ENCODE measurements around the gene SEZ6.

SEZ6 gene

DNA sequence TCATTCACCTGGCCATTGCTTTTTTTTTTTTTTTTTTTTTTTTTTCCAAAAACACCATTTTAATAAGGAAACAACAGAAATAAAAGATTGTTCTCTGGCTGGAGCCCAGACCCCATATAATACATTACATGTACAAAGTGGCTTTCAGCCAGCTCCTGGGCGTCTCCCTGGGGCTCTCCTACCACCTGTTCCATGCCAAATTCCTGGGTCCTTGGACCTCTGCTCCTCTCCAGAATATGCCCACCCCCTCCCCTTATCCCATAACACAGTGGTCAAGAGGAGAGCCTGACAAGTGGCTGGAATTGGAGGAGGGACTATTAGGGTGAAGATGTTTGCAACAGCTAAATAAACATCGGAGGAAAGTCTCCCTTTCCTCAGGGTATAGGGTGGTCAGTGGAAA, 50.9 kb downstream of the SEZ6 start:
- DNase-seq (ENCODE audit: low read depth in 3 of 3), result no peak

DNA sequence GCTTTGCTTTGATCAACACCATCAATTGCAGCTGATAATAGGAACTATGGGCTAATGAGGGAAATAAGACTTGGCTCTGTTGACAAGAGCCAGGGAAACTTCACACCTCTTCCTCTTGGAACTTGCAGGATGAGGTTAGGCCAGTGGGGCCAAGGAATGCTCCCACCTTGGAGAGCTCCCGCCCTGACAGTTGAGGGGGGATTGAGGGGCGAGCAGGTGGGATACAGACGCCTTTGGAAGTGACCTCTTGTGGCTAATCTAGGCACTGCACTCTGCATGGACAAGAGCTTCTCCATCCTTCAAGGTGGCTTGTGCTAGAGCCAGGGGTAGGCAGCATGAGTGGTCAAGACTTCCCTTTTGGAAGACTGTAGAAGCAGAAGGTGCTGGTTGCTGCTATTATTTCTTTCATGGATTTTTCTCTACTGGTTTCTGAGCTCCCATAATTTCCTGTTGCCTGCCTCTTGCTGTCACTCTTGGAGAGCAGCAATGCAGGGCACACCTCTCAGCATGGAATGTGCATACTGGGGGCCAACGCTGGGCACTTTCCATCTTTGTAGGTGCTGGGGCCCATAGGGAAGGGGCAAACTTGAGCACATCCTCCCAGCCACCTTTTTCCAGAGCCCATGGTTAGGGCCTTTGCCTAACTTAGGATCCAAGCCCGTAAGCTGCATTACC, 52.3 kb downstream of the SEZ6 start:
- DNase-seq (ENCODE audit: low read depth in 3 of 3), result peak in 2 of 3 donors; percentile 17 to 37

DNA sequence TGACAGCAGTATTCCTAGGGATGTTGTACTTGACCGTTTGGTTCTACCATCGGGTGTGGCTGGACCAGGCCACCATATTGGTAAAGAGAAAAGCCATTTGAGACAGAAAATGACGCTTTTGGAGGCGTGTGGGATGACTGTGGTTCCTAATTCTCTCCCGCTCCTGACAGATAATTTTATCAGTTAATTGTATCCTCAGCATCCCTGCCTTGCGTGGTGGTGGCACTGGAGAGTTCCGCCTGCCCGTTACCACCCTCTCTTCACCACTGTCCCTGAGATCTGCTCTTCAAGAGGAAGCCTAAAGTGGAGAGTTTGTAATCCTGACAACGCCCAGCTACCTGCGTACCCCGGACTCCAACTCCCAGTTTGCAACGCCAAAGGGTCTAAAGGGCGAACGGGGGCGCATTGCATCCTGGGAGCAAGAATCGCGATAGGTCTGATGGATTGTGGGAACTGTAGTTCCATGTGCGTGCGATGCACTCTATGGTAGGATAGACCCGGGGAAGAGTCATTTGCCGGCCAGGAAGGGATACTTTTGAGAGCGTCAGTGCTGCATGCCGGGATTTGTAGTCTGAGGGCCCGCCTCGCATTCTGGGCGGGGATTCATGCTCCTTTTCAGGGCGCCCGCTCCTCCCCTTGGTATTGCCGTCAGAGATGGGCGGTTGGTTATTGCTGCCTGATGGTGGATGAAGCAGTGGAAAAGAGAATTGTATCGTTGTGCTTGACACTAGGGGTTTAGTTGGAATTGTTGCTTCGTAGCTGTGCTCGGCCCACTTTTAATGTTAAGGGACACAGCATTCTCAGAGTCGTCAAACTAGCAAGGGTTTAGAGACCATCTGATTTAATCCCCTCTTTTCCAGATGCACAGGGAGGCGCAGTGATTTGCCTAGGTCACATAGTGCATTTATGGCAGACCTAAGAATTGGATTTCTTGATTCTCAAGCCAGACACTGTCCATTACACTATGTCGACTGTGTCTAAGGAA, 53.5 kb downstream of the SEZ6 start:
- peak; percentile 89 to 93 (median 91) for DNase-seq (ENCODE audit: low read depth in 3 of 3)

DNA sequence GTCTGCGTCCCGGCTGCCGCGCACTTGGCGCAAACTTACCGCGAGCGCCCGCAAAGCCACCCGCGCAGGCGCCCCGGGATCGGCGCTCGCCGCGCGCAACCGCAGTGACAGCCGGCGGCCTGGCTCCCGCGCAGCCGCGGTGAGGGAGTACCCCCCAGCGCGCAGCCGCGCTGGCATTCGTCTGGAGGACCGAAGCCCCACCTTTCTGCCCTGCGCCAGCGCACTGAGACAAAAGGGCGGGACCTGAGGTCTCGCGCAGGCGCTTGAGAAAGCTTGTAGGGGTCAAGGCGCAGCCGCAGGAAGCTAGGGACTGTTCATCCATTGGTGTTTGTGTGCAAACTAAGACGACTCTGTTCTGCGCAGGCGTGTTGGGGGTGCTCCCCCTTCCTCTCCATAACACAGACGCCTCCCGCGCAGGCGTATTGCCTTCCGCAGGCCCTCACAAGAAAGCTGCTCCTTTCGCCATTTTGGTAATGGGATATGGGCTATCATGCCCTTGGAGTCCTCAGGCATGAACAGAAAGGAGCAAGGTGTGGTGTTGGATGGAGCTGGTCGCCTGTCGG, 54.3 kb downstream of the SEZ6 start, which contains the start of gene PHF12:
TSS of gene PHF12 (minus strand) at position 91 of the 563 bp plus-strand sequence. CDS start 558 bp downstream, outside the sequence.
- DNase-seq (ENCODE audit: low read depth in 3 of 3), result peak; percentile 98 to 100 (median 98)

DNA sequence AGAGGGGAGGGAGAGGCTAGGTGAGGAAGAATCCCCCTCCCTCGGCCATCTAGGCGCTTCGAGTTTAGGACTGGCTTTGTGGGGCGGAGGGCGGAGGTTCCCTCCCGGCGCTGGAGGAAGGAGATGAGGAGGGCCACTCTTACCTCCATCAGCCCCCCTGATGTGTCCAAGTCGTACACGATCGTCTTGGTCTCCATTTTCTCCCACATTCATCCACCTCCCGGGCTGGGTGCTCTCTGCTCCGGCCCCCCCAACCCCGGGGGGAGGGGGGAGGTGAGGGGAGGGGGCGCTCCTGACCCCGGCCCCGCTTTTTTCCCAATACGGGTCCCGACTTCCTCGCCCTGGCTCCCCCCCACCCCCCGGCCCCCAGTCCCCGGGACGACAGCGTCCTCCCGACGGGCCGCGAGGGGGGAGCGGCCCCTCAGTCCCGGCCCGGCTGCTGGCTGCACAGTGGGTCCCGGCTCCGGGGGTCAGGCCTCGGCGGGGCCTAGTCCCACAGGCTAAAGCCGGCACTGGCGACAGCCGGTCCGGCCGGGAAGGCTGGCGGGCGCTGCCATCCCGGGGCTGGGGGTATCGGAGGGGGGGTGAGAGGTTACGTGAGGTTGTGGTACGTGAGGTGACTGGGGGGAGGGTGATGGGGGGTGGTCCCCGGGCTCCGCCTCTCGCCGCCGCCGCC, 54.9 kb downstream of the SEZ6 start:
- no peak for DNase-seq (ENCODE audit: low read depth in 3 of 3)

DNA sequence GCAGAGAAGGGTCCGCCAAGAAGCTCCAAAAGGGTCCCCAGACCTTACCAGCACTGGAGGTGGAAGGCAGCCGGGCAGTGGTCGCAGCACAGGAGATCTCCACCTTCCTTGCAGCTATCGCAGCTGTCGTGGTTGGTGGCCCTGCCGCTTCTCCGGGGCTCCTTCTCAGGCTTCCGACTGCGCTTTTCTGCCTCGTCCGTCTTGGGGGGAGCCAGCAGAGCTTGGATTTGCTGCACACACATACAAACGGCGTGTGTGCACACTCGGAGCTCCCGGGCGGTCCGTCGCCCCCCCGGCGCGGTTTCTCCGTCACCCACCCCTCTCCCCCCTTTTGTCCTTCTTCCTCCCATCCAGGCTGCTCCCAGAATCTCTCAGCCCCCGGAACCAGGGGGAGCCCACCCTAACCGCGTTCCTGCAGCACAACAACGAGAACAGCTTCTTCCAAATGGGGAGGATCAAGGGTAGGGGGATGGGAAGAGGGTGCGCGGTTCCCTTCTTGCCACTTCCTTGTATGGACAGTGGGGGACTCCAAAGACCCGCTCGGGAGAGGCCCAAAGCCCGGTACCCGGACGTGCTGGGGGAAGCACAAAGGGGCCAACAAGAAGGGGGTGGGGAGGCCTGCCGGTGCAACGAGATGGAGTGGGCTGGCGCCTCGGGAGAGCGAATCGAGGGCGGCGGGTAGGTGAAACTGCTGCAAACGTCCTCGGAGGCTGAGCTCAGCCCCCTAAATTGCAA, 55.6 kb downstream of the SEZ6 start:
- peak in 2 of 3 donors; percentile 12 to 37 for DNase-seq (ENCODE audit: low read depth in 3 of 3)

DNA sequence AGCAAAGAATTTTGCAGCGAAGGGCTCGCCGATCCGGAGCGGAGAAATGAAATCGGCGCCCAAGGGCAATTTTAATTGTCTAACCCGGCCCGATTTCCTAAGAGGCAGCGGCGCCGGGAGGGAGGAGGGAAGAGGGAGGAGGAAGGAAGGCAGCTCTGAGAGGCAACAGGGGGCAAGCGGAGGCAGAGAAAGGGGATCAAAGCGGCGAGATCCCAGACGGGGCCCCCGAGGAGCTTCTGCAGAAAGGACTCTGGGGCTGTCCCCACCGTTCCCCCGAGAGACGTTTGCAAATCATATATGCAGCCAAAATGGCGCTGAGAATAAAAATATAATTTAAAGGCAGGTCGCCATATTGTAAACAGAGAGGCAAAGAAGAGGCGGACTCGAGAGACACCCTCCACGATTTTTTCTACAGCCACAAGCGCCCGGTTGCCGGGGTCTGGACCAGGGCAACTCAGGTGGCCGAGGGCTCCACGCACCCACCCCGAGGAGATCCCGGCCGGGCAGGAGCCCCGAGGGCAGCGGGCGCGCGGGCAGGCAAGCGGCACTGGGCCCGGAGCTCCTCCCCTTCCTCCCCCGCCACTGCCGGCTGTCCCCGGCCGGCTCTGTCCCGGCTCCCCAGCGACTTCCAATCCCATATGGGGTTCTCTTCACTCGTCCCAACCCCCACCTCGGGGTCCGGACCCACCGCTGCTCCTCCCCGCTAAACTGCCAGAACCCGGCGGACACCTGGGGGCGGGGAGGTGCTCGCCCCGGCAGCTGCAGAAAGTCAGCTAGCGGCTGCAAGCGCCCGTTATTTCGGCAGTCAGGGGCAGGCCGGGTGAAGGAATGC, 56.4 kb downstream of the SEZ6 start:
- DNase-seq (ENCODE audit: low read depth in 3 of 3), result peak; percentile 44 to 70 (median 56)

DNA sequence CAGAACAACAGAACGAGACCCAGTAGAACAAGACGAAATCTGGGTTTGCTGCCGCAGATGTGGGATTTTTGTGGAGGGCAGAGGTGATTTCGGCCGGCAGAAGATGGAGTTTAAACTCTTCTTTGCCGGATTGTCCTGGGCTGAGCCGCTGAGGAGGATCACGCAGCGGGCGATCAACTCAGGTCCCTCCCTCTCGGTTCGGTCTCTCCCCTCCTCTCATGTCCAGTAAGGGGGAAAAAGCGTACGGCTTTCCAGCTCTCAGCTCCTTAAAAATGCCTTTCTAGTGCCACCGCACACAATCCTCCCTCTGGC, 57.0 kb downstream of the SEZ6 start:
- DNase-seq (ENCODE audit: low read depth in 3 of 3), result no peak

DNA sequence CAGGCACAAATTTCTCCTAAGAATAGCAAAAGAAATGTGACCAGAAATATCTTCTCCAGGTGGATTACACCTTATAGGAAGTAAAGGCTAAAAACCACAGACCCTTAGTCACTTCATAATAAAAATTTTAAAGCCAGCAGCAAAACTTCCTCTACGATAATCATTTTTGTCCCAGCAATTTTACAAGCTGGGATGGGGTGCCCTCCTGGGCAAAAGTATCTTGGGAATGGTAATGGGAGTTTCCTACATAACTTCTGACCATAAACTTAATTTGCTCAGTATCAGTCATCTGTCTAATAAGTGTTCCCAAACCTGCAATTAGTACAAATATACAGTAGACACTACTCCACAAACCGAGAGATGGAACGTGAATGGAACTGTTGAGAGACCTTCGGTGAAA, 57.5 kb downstream of the SEZ6 start:
- no peak for DNase-seq (ENCODE audit: low read depth in 3 of 3)

DNA sequence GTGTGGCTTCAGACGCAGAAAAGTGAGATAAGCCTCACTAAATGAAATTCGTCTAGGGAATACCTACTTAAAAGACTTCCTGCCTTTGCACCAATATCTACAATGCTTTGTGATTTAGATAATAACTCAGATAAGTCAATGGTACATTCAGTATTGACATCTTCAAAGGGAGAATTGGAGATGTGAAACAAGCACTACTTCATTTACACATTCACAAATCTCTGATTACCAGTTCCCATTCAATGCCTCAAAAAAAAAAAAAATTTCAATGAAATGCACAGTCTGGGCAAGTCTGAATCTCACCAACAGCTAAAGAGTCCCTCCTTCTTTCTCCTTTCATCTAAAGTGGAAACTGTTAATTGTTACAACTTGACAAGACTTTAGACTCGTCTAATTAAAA, 58.2 kb downstream of the SEZ6 start:
- DNase-seq (ENCODE audit: low read depth in 3 of 3), result no peak

DNA sequence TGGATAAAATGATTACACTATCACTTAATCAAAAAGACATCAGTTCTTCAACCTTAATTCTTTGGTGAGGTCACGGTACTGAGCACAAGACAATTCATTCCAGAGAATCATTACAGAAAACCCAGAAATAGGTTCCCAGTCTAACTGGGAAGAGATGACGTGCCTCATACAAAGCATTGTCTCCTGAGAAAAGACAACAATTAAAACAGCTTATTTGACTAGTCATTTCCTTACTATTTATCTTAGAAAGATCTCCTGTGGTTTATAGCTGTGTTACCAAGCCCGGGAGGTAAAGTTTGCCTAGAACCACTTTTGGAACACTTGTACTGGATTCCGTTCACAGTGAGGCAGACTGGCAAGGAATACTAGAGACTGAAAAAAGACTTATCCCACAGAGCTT, 59.6 kb downstream of the SEZ6 start:
- DNase-seq (ENCODE audit: low read depth in 3 of 3), result no peak

DNA sequence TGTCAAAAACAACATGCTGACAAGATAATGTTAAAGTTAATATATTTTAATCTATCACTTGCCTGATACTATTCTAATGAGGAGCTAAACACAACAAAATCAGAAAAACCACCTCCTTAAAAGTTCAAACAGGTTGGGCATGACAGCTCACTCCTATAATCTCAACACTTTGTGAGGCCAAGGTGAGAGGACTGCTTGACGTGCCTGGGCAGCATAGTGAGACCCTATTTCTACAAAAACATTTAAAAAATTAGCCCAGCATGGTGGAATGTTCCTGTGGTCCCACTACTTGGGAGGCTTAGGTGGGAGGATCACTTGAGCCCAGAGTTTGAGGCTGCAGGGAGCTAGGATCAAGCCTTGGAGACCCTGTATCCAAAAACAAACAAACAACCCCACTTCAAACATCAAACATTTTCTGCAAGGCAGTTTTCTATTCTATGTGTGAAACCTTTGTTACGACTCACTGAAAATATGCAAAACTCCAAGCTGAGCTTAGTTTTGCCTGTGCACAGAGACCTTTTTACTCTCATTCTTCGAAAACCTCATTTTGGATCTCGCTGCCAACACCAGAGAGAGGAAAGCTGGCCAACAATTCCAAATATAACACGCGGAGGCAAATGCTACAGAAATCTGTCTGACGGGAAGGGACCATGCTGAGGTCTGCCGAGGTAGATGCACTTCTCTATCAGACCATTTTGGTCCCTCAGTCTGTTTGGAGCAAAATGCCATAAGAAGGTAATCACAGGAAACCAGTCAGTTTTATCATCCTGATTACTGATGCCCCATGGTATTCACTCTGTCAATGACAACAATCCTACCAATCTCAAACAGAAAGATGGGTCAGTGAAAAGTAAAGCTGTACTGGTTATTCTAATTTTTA, 60.7 kb downstream of the SEZ6 start:
- DNase-seq (ENCODE audit: low read depth in 3 of 3), result no peak

DNA sequence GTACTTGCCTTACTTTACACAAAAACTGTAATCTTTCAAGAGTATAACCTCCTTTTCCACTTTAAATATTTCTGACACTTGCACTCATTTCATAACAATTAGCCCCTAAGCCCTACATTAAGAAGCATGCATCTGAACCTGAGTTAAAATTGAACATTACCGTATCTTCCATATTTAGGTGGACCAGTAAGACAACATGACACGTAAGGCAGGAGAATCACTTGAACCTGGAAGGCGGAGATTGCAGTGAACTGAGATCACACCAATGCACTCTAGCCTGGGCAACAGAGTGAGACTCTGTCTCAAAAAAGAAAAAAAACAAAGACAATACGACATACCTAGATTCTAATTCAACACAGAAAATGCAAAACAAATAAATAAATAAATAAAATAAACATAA, 61.5 kb downstream of the SEZ6 start:
- DNase-seq (ENCODE audit: low read depth in 3 of 3), result no peak

DNA sequence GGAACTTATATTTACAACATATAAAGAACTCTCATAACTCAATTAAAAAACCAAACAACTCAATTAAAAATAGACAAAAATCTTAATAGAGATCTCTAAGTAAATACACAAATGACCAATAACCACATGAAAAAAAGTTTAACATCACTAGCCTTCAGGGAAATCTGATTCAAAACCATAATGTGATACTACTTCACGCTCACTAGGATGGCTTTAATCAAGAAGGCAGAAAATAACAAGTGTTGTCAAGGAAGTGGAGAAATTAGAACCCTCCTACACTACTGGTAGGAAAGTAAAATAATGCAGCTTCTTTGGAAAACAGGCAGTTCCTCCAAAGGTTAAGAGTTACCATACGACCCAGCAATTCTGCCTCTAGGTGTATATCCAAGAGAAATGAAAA, 62.9 kb downstream of the SEZ6 start:
- DNase-seq (ENCODE audit: low read depth in 3 of 3), result no peak

DNA sequence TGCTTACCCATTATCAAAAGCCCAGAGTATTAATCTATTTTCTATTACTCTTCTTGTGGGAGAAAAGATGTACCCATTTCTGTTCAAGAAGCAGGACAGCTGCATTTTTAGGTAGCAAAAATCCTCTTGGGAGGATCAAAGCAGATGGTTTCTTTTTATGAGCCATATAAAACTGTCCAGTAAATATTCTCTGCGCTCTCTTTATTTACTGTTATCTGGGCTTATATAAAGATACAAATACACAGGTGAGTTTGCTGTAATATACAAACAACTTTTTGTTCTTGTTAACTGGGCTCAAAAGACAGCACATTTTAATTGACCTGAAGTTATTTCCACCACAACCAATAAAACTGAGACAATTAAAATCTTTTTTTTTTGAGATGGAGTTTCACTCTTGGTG, 64.6 kb downstream of the SEZ6 start:
- DNase-seq (ENCODE audit: low read depth in 3 of 3), result no peak

DNA sequence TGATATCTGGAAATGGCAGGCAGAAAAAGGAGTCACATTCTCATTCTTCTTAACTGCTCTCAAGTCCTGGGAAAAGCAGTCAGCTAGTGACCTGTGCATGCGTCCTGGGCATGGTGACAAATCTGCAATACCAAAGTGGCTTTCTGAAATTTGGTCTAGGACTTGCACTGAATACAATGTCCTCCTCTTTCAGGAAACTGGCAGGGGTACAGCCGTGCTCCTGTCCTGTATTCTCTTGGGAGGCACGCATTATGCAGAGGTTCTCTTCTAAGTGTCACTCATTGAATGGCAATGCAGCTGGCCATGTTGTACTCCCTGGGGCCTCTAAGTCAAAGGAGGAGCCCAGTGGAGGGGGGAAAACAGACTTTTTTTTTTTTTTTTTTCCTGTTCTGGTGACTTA, 65.2 kb downstream of the SEZ6 start:
- no peak for DNase-seq (ENCODE audit: low read depth in 3 of 3)

DNA sequence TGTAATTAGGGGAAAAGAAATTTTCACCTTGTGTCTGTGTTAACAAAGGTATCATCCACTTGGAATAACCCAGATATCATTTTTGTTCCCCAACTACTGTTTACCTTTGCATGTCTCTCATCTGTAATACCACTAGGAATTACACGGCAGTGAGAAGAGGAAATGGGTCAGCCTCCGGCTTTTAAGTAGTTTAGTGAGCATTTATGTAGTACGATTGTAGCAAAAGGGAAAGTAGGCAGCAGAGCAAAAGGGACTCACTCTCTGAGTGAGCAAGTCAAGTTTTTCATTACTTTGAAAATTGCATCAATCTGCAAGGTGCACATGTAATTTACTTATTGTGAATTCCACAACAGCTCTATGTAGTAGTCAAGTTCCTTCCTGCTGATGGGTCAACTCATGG, 65.7 kb downstream of the SEZ6 start:
- no peak for DNase-seq (ENCODE audit: low read depth in 3 of 3)

DNA sequence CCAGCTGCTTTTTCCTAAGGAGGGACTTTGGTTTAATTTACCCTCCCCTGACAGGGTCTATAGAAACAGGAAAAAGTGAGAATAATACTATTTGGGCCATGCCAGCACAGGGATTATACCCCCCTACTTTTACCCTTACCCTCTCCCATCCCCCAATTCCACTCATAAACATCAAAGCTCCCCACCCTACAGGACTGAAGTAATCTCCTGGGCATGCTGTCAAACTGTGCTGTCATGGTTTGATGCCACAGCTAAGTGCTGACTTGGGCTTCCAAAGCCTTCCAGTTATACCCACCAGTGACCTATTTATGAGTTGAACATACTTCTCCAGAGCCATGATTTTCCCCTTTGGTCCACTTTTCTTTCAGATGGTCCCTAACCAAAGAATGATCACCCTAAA, 67.3 kb downstream of the SEZ6 start:
- no peak for DNase-seq (ENCODE audit: low read depth in 3 of 3)

DNA sequence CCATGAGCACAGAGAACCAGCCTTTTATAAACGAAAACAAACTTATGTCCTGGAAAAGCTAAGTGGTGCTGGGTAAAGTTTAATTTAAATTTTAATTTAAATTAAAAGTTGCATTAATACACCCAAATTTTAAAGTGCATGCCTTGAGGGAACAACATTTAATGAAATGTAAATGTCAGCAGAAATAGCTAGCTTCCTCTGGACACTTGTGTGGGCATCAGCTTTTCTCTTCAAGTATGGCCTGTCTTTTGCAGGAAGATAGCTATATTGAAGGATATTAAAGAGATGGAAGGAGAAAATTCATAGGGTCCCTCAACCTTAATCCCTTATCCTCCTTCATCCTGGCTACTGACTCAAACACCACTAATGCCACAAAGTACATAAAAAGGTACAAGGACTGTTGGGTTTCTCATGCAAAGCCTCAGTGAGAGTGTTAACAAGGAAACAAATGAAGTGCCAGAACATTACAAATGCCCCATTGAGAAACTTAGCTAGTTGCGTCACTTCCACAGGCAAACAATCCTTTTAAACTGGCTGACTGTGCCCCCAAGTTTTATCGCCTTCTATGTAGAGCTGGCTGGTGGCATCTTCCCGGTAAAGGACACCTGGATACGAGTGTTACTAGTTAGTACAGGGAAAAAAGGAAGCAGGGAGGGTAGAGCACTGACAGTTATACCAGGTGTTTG, 68.6 kb downstream of the SEZ6 start:
- no peak for DNase-seq (ENCODE audit: low read depth in 3 of 3)

Measured in stimulated activated CD4-positive, alpha-beta T cell treated with anti-CD3 and anti-CD28 coated beads, TNF-alpha, amount 100 ng/mL, for 48 hours (primary cell).